Measurements from ENCODE around the gene R3HDM4.

Gene R3HDM4

GRCh38 chr19:945401-946252 lies 32.6 kb upstream of the R3HDM4 start:
- H2AK5ac ChIP-seq (ENCODE audit: low read length) = no peak overlapping the region
- H4K91ac ChIP-seq (ENCODE audit: low read depth, low read length) = no peak overlapping the region
- H3K14ac ChIP-seq (ENCODE audit: low read length) = peak overlapping the region; percentile 13
- peaks cover 14% of the 10 kb centered on the region for H3K79me1 ChIP-seq (ENCODE audit: low read length)
- DNase-seq = peak in 1 of 2 donors; percentile 49
- H3K79me2 ChIP-seq (ENCODE audit: control insufficient read depth, insufficient read depth, low read length, poor library complexity) = peaks cover 58% of the 10 kb centered on the region
- no peak overlapping the region for H2BK120ac ChIP-seq (ENCODE audit: insufficient read depth, low read length, poor library complexity)
- no peak overlapping the region for H4K12ac ChIP-seq (ENCODE audit: low read depth, low read length)
- H3K27ac ChIP-seq (ENCODE audit: low read depth, low read length) = peak overlapping the region; percentile 23
- H3K36me3 ChIP-seq (ENCODE audit: control insufficient read depth in 1 of 2, insufficient read depth in 2 of 2, low read length in 2 of 2) = peaks cover 77 to 85% of the 10 kb centered on the region in 2 experiments
- peak overlapping the region; percentile 95 for H3K4ac ChIP-seq (ENCODE audit: low read depth, low read length)
- H3K18ac ChIP-seq (ENCODE audit: low read length) = peak overlapping the region; percentile 2
- peaks cover 3% of the 10 kb centered on the region for H3K9me3 ChIP-seq (ENCODE audit: insufficient read depth, low read depth, low read length)
- H2AFZ ChIP-seq (ENCODE audit: insufficient read depth, low read length, poor library complexity) = no peak overlapping the region
- H2BK5ac ChIP-seq (ENCODE audit: low read depth, low read length, poor library complexity) = no peak overlapping the region
- H3K4me2 ChIP-seq (ENCODE audit: low read length) = no peak overlapping the region
- WGBS (ENCODE audit: extremely low coverage, insufficient coverage, insufficient read length) = no CpG with 5 or more reads among the region's 37 CpGs
- H3K4me3 ChIP-seq (ENCODE audit: low read depth, low read length) = no peak overlapping the region
- no peak overlapping the region for H3K23ac ChIP-seq (ENCODE audit: low read length)
- H3K9ac ChIP-seq (ENCODE audit: low read length) = no peak overlapping the region
- H2BK12ac ChIP-seq (ENCODE audit: low read length) = no peak overlapping the region
- H3K4me1 ChIP-seq (ENCODE audit: control insufficient read depth in 1 of 2, insufficient read depth in 2 of 2, low read length in 2 of 2) = peaks cover 43 to 46% of the 10 kb centered on the region in 2 experiments
- H3K27me3 ChIP-seq (ENCODE audit: insufficient read depth, low read length) = no peaks in the 10 kb centered on the region
- no peak overlapping the region for H4K8ac ChIP-seq (ENCODE audit: low read depth, low read length)

DNA sequence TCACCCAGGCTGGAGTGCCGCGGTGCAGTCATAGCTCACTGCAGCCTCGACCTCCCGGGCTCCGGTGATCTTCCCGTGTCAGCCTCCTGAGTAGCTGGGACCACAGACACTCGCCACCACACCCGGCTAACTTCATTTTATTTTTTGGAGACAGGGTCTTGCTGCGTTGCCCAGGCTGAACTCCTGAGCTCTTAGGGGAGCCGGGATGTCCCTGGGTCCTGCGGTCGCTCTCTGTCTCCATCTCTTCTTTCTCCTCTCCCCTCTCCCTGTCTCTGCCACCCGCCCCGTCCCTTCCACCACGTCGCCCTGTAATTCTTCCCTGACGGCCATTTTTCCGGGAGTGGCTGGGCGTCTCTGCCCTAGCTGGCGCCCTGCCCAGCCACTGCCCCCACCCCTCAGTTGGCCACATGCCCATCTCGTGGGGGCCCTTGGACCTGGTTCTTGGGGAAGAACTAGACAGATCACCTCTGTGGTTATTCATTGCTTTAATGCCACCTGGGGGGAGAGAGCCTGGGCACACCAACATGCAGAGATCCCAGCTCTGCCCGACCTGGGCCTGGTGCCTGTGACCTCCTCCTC lies 31.7 kb upstream of the R3HDM4 start:
- Histone ChIP-seq H3K4me3 (ENCODE audit: low read depth, low read length) (no peak overlapping the region), H2BK120ac (ENCODE audit: insufficient read depth, low read length, poor library complexity) (no peak overlapping the region), H3K14ac (ENCODE audit: low read length) (no peak overlapping the region), H2AFZ (ENCODE audit: insufficient read depth, low read length, poor library complexity) (no peak overlapping the region), H2AK5ac (ENCODE audit: low read length) (no peak overlapping the region), H4K12ac (ENCODE audit: low read depth, low read length) (no peak overlapping the region), H4K91ac (ENCODE audit: low read depth, low read length) (no peak overlapping the region), H3K4ac (ENCODE audit: low read depth, low read length) (peak overlapping the region; percentile 95), H3K79me1 (ENCODE audit: low read length) (peaks cover 12% of the 10 kb centered on the region), H3K18ac (ENCODE audit: low read length) (peak overlapping the region; percentile 16), H3K4me1 (ENCODE audit: control insufficient read depth in 1 of 2, insufficient read depth in 2 of 2, low read length in 2 of 2) (peaks cover 39 to 44% of the 10 kb centered on the region in 2 experiments), H3K27ac (ENCODE audit: low read depth, low read length) (no peak overlapping the region), H3K79me2 (ENCODE audit: control insufficient read depth, insufficient read depth, low read length, poor library complexity) (peaks cover 64% of the 10 kb centered on the region), H3K9me3 (ENCODE audit: insufficient read depth, low read depth, low read length) (peaks cover 3% of the 10 kb centered on the region), H4K8ac (ENCODE audit: low read depth, low read length) (no peak overlapping the region), H2BK12ac (ENCODE audit: low read length) (no peak overlapping the region), H3K9ac (ENCODE audit: low read length) (no peak overlapping the region), H3K23ac (ENCODE audit: low read length) (no peak overlapping the region), H3K4me2 (ENCODE audit: low read length) (no peak overlapping the region), H2BK5ac (ENCODE audit: low read depth, low read length, poor library complexity) (no peak overlapping the region), H3K27me3 (ENCODE audit: insufficient read depth, low read length) (no peaks in the 10 kb centered on the region), H3K36me3 (ENCODE audit: control insufficient read depth in 1 of 2, insufficient read depth in 2 of 2, low read length in 2 of 2) (peaks cover 81 to 87% of the 10 kb centered on the region in 2 experiments)
- DNase-seq = no peak
- no CpG with 5 or more reads among the region's 22 CpGs for WGBS (ENCODE audit: extremely low coverage, insufficient coverage, insufficient read length)

DNA sequence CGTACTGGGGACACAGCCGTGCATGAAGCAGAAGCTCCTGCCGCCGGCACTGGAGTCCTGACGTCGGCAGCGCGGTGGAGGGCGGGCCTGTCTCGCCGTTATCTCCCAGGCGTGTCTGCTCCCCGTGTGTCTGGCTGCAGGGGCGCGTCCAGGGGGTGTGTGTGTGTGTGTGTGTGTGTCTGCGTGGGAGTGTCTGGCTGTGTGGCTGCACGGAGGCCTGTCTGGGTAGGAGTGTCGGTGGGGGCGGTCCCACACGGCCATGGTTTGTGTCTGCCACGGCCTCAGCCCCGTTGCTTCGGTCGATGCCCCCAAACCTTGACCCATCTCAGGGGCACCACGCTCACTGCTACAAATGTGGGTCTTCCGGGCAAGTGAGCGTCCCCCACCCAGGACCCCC lies 31.1 kb upstream of the R3HDM4 start:
- Histone ChIP-seq H3K9me3 (ENCODE audit: insufficient read depth, low read depth, low read length) (peaks cover 3% of the 10 kb centered on the region), H3K27me3 (ENCODE audit: insufficient read depth, low read length) (no peaks in the 10 kb centered on the region), H4K8ac (ENCODE audit: low read depth, low read length) (no peak overlapping the region), H4K91ac (ENCODE audit: low read depth, low read length) (no peak overlapping the region), H2BK12ac (ENCODE audit: low read length) (no peak overlapping the region), H3K14ac (ENCODE audit: low read length) (no peak overlapping the region), H3K18ac (ENCODE audit: low read length) (no peak overlapping the region), H2BK120ac (ENCODE audit: insufficient read depth, low read length, poor library complexity) (no peak overlapping the region), H3K79me2 (ENCODE audit: control insufficient read depth, insufficient read depth, low read length, poor library complexity) (peaks cover 65% of the 10 kb centered on the region), H3K27ac (ENCODE audit: low read depth, low read length) (no peak overlapping the region), H3K4me3 (ENCODE audit: low read depth, low read length) (no peak overlapping the region), H4K12ac (ENCODE audit: low read depth, low read length) (no peak overlapping the region), H3K79me1 (ENCODE audit: low read length) (peaks cover 14% of the 10 kb centered on the region), H2AFZ (ENCODE audit: insufficient read depth, low read length, poor library complexity) (no peak overlapping the region), H2BK5ac (ENCODE audit: low read depth, low read length, poor library complexity) (no peak overlapping the region), H3K9ac (ENCODE audit: low read length) (no peak overlapping the region), H3K4me2 (ENCODE audit: low read length) (no peak overlapping the region), H2AK5ac (ENCODE audit: low read length) (no peak overlapping the region), H3K36me3 (ENCODE audit: control insufficient read depth in 1 of 2, insufficient read depth in 2 of 2, low read length in 2 of 2) (peaks cover 86 to 88% of the 10 kb centered on the region in 2 experiments), H3K4ac (ENCODE audit: low read depth, low read length) (peak overlapping the region; percentile 95), H3K23ac (ENCODE audit: low read length) (no peak overlapping the region), H3K4me1 (ENCODE audit: control insufficient read depth in 1 of 2, insufficient read depth in 2 of 2, low read length in 2 of 2) (peaks cover 44 to 48% of the 10 kb centered on the region in 2 experiments)
- DNase-seq = peak in 1 of 2 donors; percentile 53
- no CpG with 5 or more reads among the region's 27 CpGs for WGBS (ENCODE audit: extremely low coverage, insufficient coverage, insufficient read length)

DNA sequence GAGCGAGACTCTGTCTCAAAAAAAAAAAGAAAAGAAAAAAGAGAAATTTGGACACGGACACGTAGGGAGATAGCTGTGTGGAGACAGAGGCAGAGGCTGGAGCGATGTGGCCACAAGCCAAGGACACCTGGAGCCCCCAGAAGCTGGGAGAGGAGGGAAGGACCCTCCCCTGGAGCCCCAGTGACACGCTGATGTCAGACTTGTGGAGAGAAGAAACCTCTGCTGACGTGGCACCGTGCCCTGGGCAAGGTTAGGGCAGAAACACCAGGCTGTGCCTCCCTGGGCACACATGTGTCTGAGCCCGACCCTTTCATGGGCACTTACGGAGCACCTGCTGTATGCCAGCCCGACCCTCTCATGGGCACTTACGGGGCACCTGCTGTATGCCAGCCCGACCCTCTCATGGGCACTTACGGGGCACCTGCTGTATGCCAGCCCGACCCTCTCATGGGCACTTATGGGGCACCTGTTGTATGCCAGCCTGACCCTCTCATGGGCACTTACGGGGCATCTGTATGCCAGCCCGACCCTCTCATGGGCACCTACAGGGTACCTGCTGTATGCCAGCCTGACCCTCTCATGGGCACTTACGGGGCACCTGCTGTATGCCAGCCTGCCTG lies 30.6 kb upstream of the R3HDM4 start:
- Histone ChIP-seq H3K23ac (ENCODE audit: low read length) (no peak overlapping the region), H2BK120ac (ENCODE audit: insufficient read depth, low read length, poor library complexity) (no peak overlapping the region), H2AFZ (ENCODE audit: insufficient read depth, low read length, poor library complexity) (no peak overlapping the region), H4K8ac (ENCODE audit: low read depth, low read length) (no peak overlapping the region), H3K9ac (ENCODE audit: low read length) (no peak overlapping the region), H2AK5ac (ENCODE audit: low read length) (no peak overlapping the region), H3K9me3 (ENCODE audit: insufficient read depth, low read depth, low read length) (peaks cover 3% of the 10 kb centered on the region), H3K4ac (ENCODE audit: low read depth, low read length) (peak overlapping the region; percentile 95), H3K14ac (ENCODE audit: low read length) (no peak overlapping the region), H3K18ac (ENCODE audit: low read length) (no peak overlapping the region), H3K4me1 (ENCODE audit: control insufficient read depth in 1 of 2, insufficient read depth in 2 of 2, low read length in 2 of 2) (peaks cover 40 to 44% of the 10 kb centered on the region in 2 experiments), H3K27ac (ENCODE audit: low read depth, low read length) (no peak overlapping the region), H3K36me3 (ENCODE audit: control insufficient read depth in 1 of 2, insufficient read depth in 2 of 2, low read length in 2 of 2) (peaks cover 82 to 86% of the 10 kb centered on the region in 2 experiments), H3K4me3 (ENCODE audit: low read depth, low read length) (no peak overlapping the region), H3K27me3 (ENCODE audit: insufficient read depth, low read length) (no peaks in the 10 kb centered on the region), H3K4me2 (ENCODE audit: low read length) (no peak overlapping the region), H2BK12ac (ENCODE audit: low read length) (no peak overlapping the region), H4K12ac (ENCODE audit: low read depth, low read length) (no peak overlapping the region), H3K79me1 (ENCODE audit: low read length) (peaks cover 9% of the 10 kb centered on the region), H3K79me2 (ENCODE audit: control insufficient read depth, insufficient read depth, low read length, poor library complexity) (peaks cover 61% of the 10 kb centered on the region), H2BK5ac (ENCODE audit: low read depth, low read length, poor library complexity) (no peak overlapping the region), H4K91ac (ENCODE audit: low read depth, low read length) (no peak overlapping the region)
- no CpG with 5 or more reads among the region's 17 CpGs for WGBS (ENCODE audit: extremely low coverage, insufficient coverage, insufficient read length)
- DNase-seq = no peak
